Nephron progenitor cell (in vitro differentiated cells): ENCODE data around the gene UQCRC1.

Source experiments
- DNase-seq: peaks from one replicate; pipeline ENCODE4 v3.0.0; 2021
- H3K27ac Mint-ChIP-seq: 2 replicates; pipeline ENCODE4 v1.8.0; 2021; ENCODE audit warnings: mild to moderate bottlenecking, moderate library complexity, mixed read lengths
- H3K27me3 Mint-ChIP-seq: 2 replicates; pipeline ENCODE4 v1.8.0; 2021; ENCODE audit warnings: mild to moderate bottlenecking, low read depth, mixed read lengths; ENCODE audit not compliant: poor library complexity
- H3K36me3 Mint-ChIP-seq: 2 replicates; pipeline ENCODE4 v1.8.0; 2021; ENCODE audit warnings: low read depth, mixed read lengths
- H3K4me1 Mint-ChIP-seq: 2 replicates; pipeline ENCODE4 v1.8.0; 2021; ENCODE audit warnings: mixed read lengths
- H3K4me3 Mint-ChIP-seq: 2 replicates; pipeline ENCODE4 v1.8.0; 2021; ENCODE audit warnings: mild to moderate bottlenecking, moderate library complexity, mixed read lengths
- H3K9me3 Mint-ChIP-seq: 2 replicates; pipeline ENCODE4 v1.8.0; 2021; ENCODE audit warnings: mild to moderate bottlenecking, moderate library complexity, mixed read lengths
- TF ChIP-seq, protein P1 (sequence below): fragments of 200-600 bp; sonication (generic); IDR thresholded peaks from 2 replicates; pipeline ENCODE4 v1.5.0; 2021; ENCODE audit warnings: antibody characterized with exemption

The UQCRC1 gene

DNA sequence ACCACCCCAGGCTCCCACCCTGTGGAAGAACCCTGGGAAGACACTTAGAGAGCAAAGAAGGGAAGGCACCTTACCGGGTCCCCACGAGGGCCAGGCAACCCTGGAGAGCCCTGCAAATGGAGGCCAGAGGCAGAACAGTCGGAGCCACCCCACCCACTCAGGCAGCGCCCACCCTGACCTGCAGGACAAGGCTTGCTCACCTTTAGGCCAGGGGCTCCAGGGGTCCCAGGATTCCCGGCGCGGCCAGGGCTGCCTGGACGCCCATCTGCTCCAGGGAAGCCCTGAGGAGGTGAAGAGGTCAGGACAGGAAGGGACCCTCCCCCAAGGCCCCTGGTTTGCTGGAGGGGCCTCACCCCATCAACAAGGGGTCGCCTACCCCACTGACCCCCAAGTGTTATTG lies 24.6 kb downstream of the UQCRC1 start:
- no peak for DNase-seq
- peaks cover 13% of the 10 kb centered on the region for H3K4me1 Mint-ChIP-seq
- no peaks in the 10 kb centered on the region for H3K9me3 Mint-ChIP-seq
- peak overlapping the region; percentile 91 for H3K27ac Mint-ChIP-seq
- H3K4me3 Mint-ChIP-seq = no peak overlapping the region
- no peaks in the 10 kb centered on the region for H3K36me3 Mint-ChIP-seq
- H3K27me3 Mint-ChIP-seq = no peaks in the 10 kb centered on the region
- TF ChIP-seq, protein P1, sequence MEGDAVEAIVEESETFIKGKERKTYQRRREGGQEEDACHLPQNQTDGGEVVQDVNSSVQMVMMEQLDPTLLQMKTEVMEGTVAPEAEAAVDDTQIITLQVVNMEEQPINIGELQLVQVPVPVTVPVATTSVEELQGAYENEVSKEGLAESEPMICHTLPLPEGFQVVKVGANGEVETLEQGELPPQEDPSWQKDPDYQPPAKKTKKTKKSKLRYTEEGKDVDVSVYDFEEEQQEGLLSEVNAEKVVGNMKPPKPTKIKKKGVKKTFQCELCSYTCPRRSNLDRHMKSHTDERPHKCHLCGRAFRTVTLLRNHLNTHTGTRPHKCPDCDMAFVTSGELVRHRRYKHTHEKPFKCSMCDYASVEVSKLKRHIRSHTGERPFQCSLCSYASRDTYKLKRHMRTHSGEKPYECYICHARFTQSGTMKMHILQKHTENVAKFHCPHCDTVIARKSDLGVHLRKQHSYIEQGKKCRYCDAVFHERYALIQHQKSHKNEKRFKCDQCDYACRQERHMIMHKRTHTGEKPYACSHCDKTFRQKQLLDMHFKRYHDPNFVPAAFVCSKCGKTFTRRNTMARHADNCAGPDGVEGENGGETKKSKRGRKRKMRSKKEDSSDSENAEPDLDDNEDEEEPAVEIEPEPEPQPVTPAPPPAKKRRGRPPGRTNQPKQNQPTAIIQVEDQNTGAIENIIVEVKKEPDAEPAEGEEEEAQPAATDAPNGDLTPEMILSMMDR = no peak

DNA sequence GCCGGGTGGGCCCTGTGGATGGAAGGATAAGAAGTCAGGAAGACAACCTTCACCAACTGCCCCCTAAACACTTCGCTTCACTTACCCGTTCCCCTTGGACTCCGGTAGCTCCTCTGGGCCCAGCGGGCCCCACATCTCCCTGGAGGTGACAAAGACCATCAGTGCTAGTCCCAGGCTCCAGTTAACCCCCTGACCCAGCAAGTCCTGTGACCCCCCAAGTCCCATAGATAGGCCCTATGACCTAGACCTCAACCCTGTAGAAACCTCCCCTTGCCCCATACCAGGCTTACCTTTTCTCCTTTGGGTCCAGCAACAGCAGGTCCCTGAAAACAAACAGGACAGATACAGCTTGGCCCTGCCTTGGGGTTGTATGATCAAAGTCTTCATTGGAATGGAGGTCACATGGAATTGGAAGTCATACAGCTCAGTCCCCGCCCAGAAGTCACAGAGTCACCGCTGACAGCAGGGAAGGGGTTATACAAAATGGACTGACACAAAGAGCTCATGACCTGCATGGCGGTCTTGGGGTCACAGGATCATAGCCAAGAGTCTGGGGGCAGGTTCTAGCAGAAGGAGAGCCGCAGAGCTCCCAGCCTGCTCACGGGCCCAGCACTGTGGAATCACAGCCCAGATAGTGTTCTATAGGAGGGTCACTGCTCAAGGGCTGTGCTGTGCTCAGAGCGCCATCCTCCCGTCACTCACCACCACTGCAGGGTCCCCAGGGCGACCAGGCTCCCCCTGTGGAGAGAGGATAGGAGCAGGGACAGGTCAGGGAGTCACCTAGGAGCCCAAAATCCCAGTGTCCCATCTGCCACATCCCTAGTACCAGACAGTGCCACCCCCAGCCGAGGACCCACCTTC lies 27.6 kb downstream of the UQCRC1 start:
- H3K36me3 Mint-ChIP-seq = no peaks in the 10 kb centered on the region
- H3K27me3 Mint-ChIP-seq = no peaks in the 10 kb centered on the region
- peak overlapping the region; percentile 39 for H3K27ac Mint-ChIP-seq
- TF ChIP-seq, protein P1 = no peak
- no peaks in the 10 kb centered on the region for H3K4me1 Mint-ChIP-seq
- no peak overlapping the region for H3K4me3 Mint-ChIP-seq
- DNase-seq = no peak
- no peaks in the 10 kb centered on the region for H3K9me3 Mint-ChIP-seq

DNA sequence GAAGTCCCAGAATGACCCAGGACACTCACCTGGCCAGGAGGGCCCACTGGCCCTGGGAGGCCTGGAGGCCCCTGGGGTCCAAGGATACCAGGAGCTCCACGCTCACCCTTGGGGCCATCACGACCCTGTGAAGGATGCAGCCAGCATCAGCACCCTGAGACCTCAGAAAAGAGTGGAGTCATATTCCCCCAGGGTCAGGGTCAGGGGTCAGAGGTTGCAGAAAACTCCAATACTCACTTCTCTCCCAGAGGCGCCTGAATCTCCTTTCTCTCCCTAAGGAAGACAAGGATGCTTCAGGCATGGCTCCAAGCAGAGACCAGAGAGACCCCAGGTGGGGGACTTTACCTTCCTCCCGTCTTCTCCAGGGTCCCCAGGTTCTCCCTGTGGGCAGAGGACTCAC lies 32.8 kb downstream of the UQCRC1 start:
- H3K9me3 Mint-ChIP-seq = no peaks in the 10 kb centered on the region
- H3K4me3 Mint-ChIP-seq = no peak overlapping the region
- H3K36me3 Mint-ChIP-seq = no peaks in the 10 kb centered on the region
- DNase-seq = no peak
- no peak overlapping the region for H3K27ac Mint-ChIP-seq
- H3K27me3 Mint-ChIP-seq = no peaks in the 10 kb centered on the region
- peaks cover 9% of the 10 kb centered on the region for H3K4me1 Mint-ChIP-seq
- TF ChIP-seq, protein P1 = no peak

DNA sequence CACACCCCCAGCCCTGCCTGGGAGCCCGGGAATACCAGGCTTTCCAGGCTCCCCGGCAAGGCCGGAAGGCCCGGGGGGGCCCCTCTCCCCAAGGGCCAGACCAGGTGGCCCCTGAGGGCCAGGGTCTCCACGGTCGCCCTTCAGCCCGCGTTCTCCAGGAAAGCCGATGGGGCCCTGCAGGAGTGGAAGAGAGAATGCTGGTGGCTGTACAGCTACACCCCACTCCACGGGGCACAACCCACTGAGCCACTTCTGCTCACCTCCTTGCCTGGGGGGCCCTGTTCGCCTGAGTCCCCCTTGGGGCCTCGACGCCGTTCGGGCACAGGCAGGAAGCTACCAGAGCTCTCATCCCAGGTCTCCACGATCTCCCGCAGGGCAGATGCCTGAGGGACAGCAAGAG lies 34.1 kb downstream of the UQCRC1 start:
- Mint-ChIP-seq H3K27me3 (peaks cover 4% of the 10 kb centered on the region), H3K36me3 (no peaks in the 10 kb centered on the region), H3K9me3 (no peaks in the 10 kb centered on the region), H3K27ac (no peak overlapping the region), H3K4me3 (no peak overlapping the region), H3K4me1 (peaks cover 14% of the 10 kb centered on the region)
- TF ChIP-seq, protein P1 = no peak
- no peak for DNase-seq

DNA sequence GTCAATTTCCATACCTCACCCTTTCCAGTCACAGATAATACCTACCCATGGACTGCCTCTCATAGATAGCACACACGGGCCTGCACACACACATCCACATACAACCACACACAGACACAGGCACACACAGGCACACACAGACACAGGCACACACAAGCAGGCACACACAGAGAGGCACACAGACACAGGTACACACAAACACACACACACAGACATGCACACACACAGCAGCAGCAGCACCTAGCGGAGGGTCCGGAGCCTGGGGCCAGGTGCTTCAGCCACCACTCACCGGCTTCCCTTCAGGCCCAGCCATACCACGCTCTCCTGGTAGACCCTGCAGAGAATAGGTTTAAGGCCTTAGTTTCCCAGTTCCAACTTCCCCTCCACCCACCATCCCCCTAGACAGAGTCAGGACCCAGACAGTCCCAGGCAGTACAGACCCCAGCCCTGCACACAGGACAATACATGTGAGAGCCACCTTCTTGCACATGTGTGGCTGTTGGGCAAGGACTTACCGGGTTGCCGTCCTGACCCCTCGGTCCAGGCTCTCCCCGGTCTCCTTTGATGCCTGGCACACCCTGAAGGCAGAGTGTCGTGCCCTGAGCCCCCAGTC lies 35.4 kb downstream of the UQCRC1 start:
- Mint-ChIP-seq H3K4me1 (peaks cover 14% of the 10 kb centered on the region), H3K36me3 (no peaks in the 10 kb centered on the region), H3K27me3 (peaks cover 4% of the 10 kb centered on the region), H3K27ac (no peak overlapping the region), H3K9me3 (no peaks in the 10 kb centered on the region), H3K4me3 (no peak overlapping the region)
- TF ChIP-seq, protein P1 = no peak
- no peak for DNase-seq
